Tibial artery (tissue), 4 donors: Measurements from ENCODE around the gene TBC1D9B.

Source experiments
- DNase-seq, 2 donors: peaks; one replicate each; pipeline ENCODE4 v3.0.0-alpha.2; 2019
- H3K27ac ChIP-seq, 2 donors: fragments of 200-600 bp; sonication (generic) in 1 of 2; 1 replicate in 1 of 2; 2 replicates in 1 of 2; pipeline ENCODE4 v1.5.1; 2018 to 2019; ENCODE audit warnings: mild to moderate bottlenecking in 1 of 2
- H3K27me3 ChIP-seq, 2 donors: fragments of 200-600 bp; sonication (generic) in 1 of 2; one replicate each; pipeline versions ENCODE4 v1.5.1 to v1.6.0; 2016 to 2019
- H3K36me3 ChIP-seq, 3 donors: fragments of 200-600 bp; sonication (generic) in 2 of 3; one replicate each; pipeline ENCODE4 v1.5.1; 2016 to 2019; ENCODE audit warnings: mild to moderate bottlenecking in 2 of 3
- H3K4me1 ChIP-seq, 4 donors: fragments of 200-600 bp; sonication (generic) in 2 of 4; 1 replicate in 3 of 4; 2 replicates in 1 of 4; pipeline ENCODE4 v1.5.1; 2016 to 2019
- H3K4me3 ChIP-seq, 2 donors: fragments of 200-600 bp; sonication (generic) in 1 of 2; 1 replicate in 1 of 2; 2 replicates in 1 of 2; pipeline ENCODE4 v1.5.1; 2018 to 2019; ENCODE audit warnings: mild to moderate bottlenecking in 2 of 2
- H3K9me3 ChIP-seq, 3 donors: fragments of 200-600 bp; sonication (generic) in 1 of 3; one replicate each; pipeline ENCODE4 v1.5.1; 2016 to 2019
- CTCF ChIP-seq, 2 experiments: fragments of 200-600 bp in 1 of 2; fragments of 450-650 bp in 1 of 2; IDR thresholded peaks; one replicate each; pipeline ENCODE4 v1.5.1; 2017 to 2019; ENCODE audit warnings: antibody characterized with exemption in 2 of 2, mild to moderate bottlenecking in 1 of 2, moderate library complexity in 1 of 2
- intact Hi-C: fragments of 100-400 bp; cut with DNase I; formaldehyde crosslinking; loops from one replicate; pipeline ENCODE4 v1.15.0; 2023; ENCODE audit warnings: low total_unique reads

TBC1D9B gene

GRCh38 chr5:179828756-179829421 is 78.8 kb downstream of the TBC1D9B start:
- peaks cover 0 to 60% (median 38%) of the 10 kb centered on the region in 4 donors for H3K4me1 ChIP-seq
- H3K9me3 ChIP-seq: no peaks in the 10 kb centered on the region
- no peak for TF ChIP-seq CTCF (IDR thresholded peaks at IDR 0.05)
- no peaks in the 10 kb centered on the region for H3K27me3 ChIP-seq
- H3K36me3 ChIP-seq: peaks cover 96 to 100% (median 100%) of the 10 kb centered on the region in 3 donors
- H3K4me3 ChIP-seq: no peak overlapping the region
- intact Hi-C loops: no loop called here
- DNase-seq: no peak
- H3K27ac ChIP-seq: peak overlapping the region; percentile 5 to 29

GRCh38 chr5:179827680-179828079 is 80.0 kb downstream of the TBC1D9B start:
- H3K36me3 ChIP-seq: peaks cover 94 to 100% (median 100%) of the 10 kb centered on the region in 3 donors
- peaks cover 0 to 67% (median 48%) of the 10 kb centered on the region in 4 donors for H3K4me1 ChIP-seq
- intact Hi-C loops: no loop called here
- no peaks in the 10 kb centered on the region for H3K9me3 ChIP-seq
- no peak overlapping the region for H3K4me3 ChIP-seq
- no peak for DNase-seq
- TF ChIP-seq CTCF (IDR thresholded peaks at IDR 0.05): no peak
- no peaks in the 10 kb centered on the region for H3K27me3 ChIP-seq
- H3K27ac ChIP-seq: peak overlapping the region; percentile 29 to 38

GRCh38 chr5:179825655-179826182 is 82.0 kb downstream of the TBC1D9B start:
- no peaks in the 10 kb centered on the region for H3K9me3 ChIP-seq
- H3K36me3 ChIP-seq: peaks cover 80 to 88% (median 87%) of the 10 kb centered on the region in 3 donors
- no peak overlapping the region for H3K27ac ChIP-seq
- H3K27me3 ChIP-seq: no peaks in the 10 kb centered on the region
- DNase-seq: no peak
- TF ChIP-seq CTCF (IDR thresholded peaks at IDR 0.05): no peak
- intact Hi-C loops: no loop called here
- no peak overlapping the region for H3K4me3 ChIP-seq
- H3K4me1 ChIP-seq: peaks cover 0 to 76% (median 55%) of the 10 kb centered on the region in 4 donors

- intact Hi-C loops: loop anchor here (5.0 kb wide), 1 partner anchor 33 kb away; the partner anchor contains the start of gene MRNIP
- peaks cover 70 to 78% (median 77%) of the 10 kb centered on the region in 3 donors for H3K36me3 ChIP-seq
- TF ChIP-seq CTCF (IDR thresholded peaks at IDR 0.05): no peak
- peaks cover 0 to 83% (median 61%) of the 10 kb centered on the region in 4 donors for H3K4me1 ChIP-seq
- no peaks in the 10 kb centered on the region for H3K9me3 ChIP-seq
- H3K27ac ChIP-seq: no peak overlapping the region
- H3K27me3 ChIP-seq: no peaks in the 10 kb centered on the region
- no peak for DNase-seq
- H3K4me3 ChIP-seq: no peak overlapping the region
Measured at GRCh38 chr5:179824745-179825112, 83.0 kb downstream of the TBC1D9B start.

GRCh38 chr5:179823937-179824744 is 83.6 kb downstream of the TBC1D9B start:
- DNase-seq: peak in 1 of 2 donors; percentile 64
- no peaks in the 10 kb centered on the region for H3K9me3 ChIP-seq
- H3K4me3 ChIP-seq: peak overlapping the region; percentile 99 to 100
- peak overlapping the region; percentile 25 to 34 for H3K27ac ChIP-seq
- intact Hi-C loops: loop anchor here (5.0 kb wide), 1 partner anchor 33 kb away; the partner anchor contains the start of gene MRNIP
- peaks cover 67 to 72% (median 71%) of the 10 kb centered on the region in 3 donors for H3K36me3 ChIP-seq
- H3K27me3 ChIP-seq: no peaks in the 10 kb centered on the region
- no peak for TF ChIP-seq CTCF (IDR thresholded peaks at IDR 0.05)
- peaks cover 0 to 87% (median 66%) of the 10 kb centered on the region in 4 donors for H3K4me1 ChIP-seq
